IMR-90 (cell line): ENCODE measurements around the gene ARHGEF4. TPM values are rescaled to one million over a fixed set of nuclear protein-coding genes. Genes with fewer than 3 reads are reported as not detected.

Source experiments
- ATAC-seq: fragments of 200-7000 bp; cut with Tn5 transposase; 2 replicates; pipeline ENCODE4 v1.9.1; 2020; ENCODE audit warnings: low read depth, mild to moderate bottlenecking, moderate library complexity
- BruUV-seq: library from RNA; stranded (reverse); fragments of 400-500 nt; replicated peaks from 2 replicates; lab custom pipeline; 2021; lab: Mats Ljungman, UMichigan
- CTCF ChIA-PET: fragments of 300-600 bp; formaldehyde crosslinking; extraction: SDS; loops from one replicate; lab custom pipeline; 2021; ENCODE audit warnings: antibody characterized with exemption; lab: Yijun Ruan, JAX
- POLR2A ChIA-PET: fragments of 300-600 bp; sonication (Branson Sonifier 250); formaldehyde crosslinking; loops from one replicate; lab custom pipeline; 2022; ENCODE audit warnings: antibody characterized with exemption; ENCODE audit not compliant: unreplicated experiment; lab: Charles Lee
- DNase-seq: peaks from one replicate; pipeline ENCODE4 v3.0.0; 2013
- H2AFZ ChIP-seq: replicated peaks from 2 replicates; pipeline ENCODE3; 2013; ENCODE audit warnings: low read length, mild to moderate bottlenecking; ENCODE audit not compliant: poor library complexity
- H2AK5ac ChIP-seq: 2 replicates; pipeline ENCODE4 v1.6.1; 2013; ENCODE audit warnings: low read depth, low read length, inconsistent platforms
- H2AK9ac ChIP-seq: replicated peaks from 2 replicates; pipeline ENCODE3; 2013; ENCODE audit warnings: mild to moderate bottlenecking, low read depth, low read length, moderate library complexity; ENCODE audit not compliant: poor library complexity
- H2BK120ac ChIP-seq: 2 replicates; pipeline ENCODE4 v1.6.1; 2013; ENCODE audit warnings: low read depth, low read length, inconsistent platforms
- H2BK15ac ChIP-seq: 3 replicates; pipeline ENCODE4 v1.6.1; 2013; ENCODE audit warnings: low read depth, low read length, inconsistent platforms
- H2BK20ac ChIP-seq: 2 replicates; pipeline ENCODE4 v1.6.1; 2013; ENCODE audit warnings: low read depth, mild to moderate bottlenecking, inconsistent platforms, low read length, moderate library complexity
- H2BK5ac ChIP-seq: 2 replicates; pipeline ENCODE4 v1.6.1; 2013; ENCODE audit warnings: mild to moderate bottlenecking, low read depth, low read length, inconsistent platforms; ENCODE audit not compliant: poor library complexity, severe bottlenecking
- H3K14ac ChIP-seq: replicated peaks from 2 replicates; pipeline ENCODE4 v1.6.1; 2013; ENCODE audit warnings: low read depth, low read length, inconsistent platforms
- H3K18ac ChIP-seq: 2 replicates; pipeline ENCODE4 v1.6.1; 2013; ENCODE audit warnings: low read depth, low read length, control low read depth
- H3K23ac ChIP-seq: 2 replicates; pipeline ENCODE4 v1.6.1; 2013; ENCODE audit warnings: low read depth, low read length, inconsistent platforms
- H3K27ac ChIP-seq: 2 replicates; pipeline ENCODE4 v1.5.1; 2013; ENCODE audit warnings: mild to moderate bottlenecking, control low read depth, low read length; ENCODE audit not compliant: insufficient read depth
- H3K27me3 ChIP-seq: 2 replicates; pipeline ENCODE4 v1.6.1; 2013; ENCODE audit warnings: low read length; ENCODE audit not compliant: control insufficient read depth, insufficient read depth
- H3K36me3 ChIP-seq: 2 replicates; pipeline ENCODE4 v1.6.1; 2013; ENCODE audit warnings: low read length, mixed read lengths; ENCODE audit not compliant: control insufficient read depth, insufficient read depth
- H3K4ac ChIP-seq: 2 replicates; pipeline ENCODE4 v1.6.1; 2013; ENCODE audit warnings: low read depth, low read length, inconsistent platforms
- H3K4me1 ChIP-seq: 2 replicates; pipeline ENCODE4 v1.6.1; 2013; ENCODE audit warnings: low read length, mixed read lengths; ENCODE audit not compliant: control insufficient read depth, insufficient read depth
- H3K4me2 ChIP-seq: 2 replicates; pipeline ENCODE4 v1.6.1; 2013; ENCODE audit warnings: low read depth, mild to moderate bottlenecking, control low read depth, low read length, moderate library complexity
- H3K4me3 ChIP-seq: 2 replicates; pipeline ENCODE4 v1.5.1; 2013; ENCODE audit warnings: low read depth, mild to moderate bottlenecking, control low read depth, low read length, moderate library complexity; ENCODE audit not compliant: insufficient read depth
- H3K56ac ChIP-seq: 2 replicates; pipeline ENCODE4 v1.6.1; 2013; ENCODE audit warnings: low read length, inconsistent platforms; ENCODE audit not compliant: insufficient read depth; ENCODE audit errors: extremely low read depth
- H3K79me1 ChIP-seq, 2 experiments: 2 replicates each; pipeline ENCODE4 v1.6.1; 2013; ENCODE audit warnings: low read length in 2 of 2, inconsistent platforms in 1 of 2, low read depth in 1 of 2
- H3K9ac ChIP-seq: 2 replicates; pipeline ENCODE4 v1.6.1; 2013; ENCODE audit warnings: low read depth, low read length, control low read depth
- H3K9me1 ChIP-seq: 2 replicates; pipeline ENCODE4 v1.6.1; 2013; ENCODE audit warnings: low read length, inconsistent platforms; ENCODE audit not compliant: insufficient read depth
- H3K9me3 ChIP-seq: 2 replicates; pipeline ENCODE4 v1.6.1; 2013; ENCODE audit warnings: low read length; ENCODE audit not compliant: control insufficient read depth, insufficient read depth
- H4K20me1 ChIP-seq: 2 replicates; pipeline ENCODE4 v1.6.1; 2013; ENCODE audit warnings: low read length, inconsistent platforms; ENCODE audit not compliant: insufficient read depth
- H4K5ac ChIP-seq: 2 replicates; pipeline ENCODE4 v1.6.1; 2013; ENCODE audit warnings: mild to moderate bottlenecking, low read depth, low read length, control low read depth
- H4K8ac ChIP-seq, 2 experiments: 2 replicates each; pipeline ENCODE4 v1.6.1; 2013; ENCODE audit warnings: low read depth in 2 of 2, low read length in 2 of 2, control low read depth in 1 of 2, inconsistent platforms in 1 of 2
- H4K91ac ChIP-seq: 2 replicates; pipeline ENCODE4 v1.6.1; 2013; ENCODE audit warnings: low read depth, low read length, inconsistent platforms; ENCODE audit not compliant: insufficient read depth
- CEBPB ChIP-seq: IDR thresholded peaks from 2 replicates; pipeline ENCODE4 v1.6.1; 2012; ENCODE audit warnings: low read depth, low read length, improper control_type of control experiment
- MAFK ChIP-seq: IDR thresholded peaks from 2 replicates; pipeline ENCODE4 v1.6.1; 2012; ENCODE audit warnings: low read depth, low read length, improper control_type of control experiment
- MXI1 ChIP-seq: IDR thresholded peaks from 2 replicates; pipeline ENCODE4 v1.6.1; 2012; ENCODE audit warnings: low read depth, mild to moderate bottlenecking, low read length, moderate library complexity, borderline replicate concordance
- NFE2L2 ChIP-seq: fragments of 150-350 bp; IDR thresholded peaks from 2 replicates; pipeline ENCODE4 v1.6.1; 2016; ENCODE audit warnings: low read depth, mild to moderate bottlenecking, low read length
- RFX5 ChIP-seq: IDR thresholded peaks from 2 replicates; pipeline ENCODE4 v1.8.0; 2012; ENCODE audit warnings: low read depth, mild to moderate bottlenecking, low read length, moderate library complexity
- WGBS, 2 experiments: methylation state at CpG; one replicate each; pipeline versions ENCODE4 v1.1.5 to v1.1.7; 2013; ENCODE audit warnings: missing lambda C conversion rate in 2 of 2; ENCODE audit not compliant: insufficient read length in 1 of 2; ENCODE audit errors: extremely low coverage in 2 of 2; 5-methylcytosine and 5-hydroxymethylcytosine counted together
- dilution Hi-C: fragments of 300-500 bp; cut with HindIII; formaldehyde crosslinking; loops from one replicate; pipeline ENCODE4 v1.14.3; 2018; ENCODE audit warnings: low sequenced_read_pairs; ENCODE audit not compliant: unreplicated experiment
- in situ Hi-C: fragments of 300-500 bp; cut with MboI; formaldehyde crosslinking; loops from 3 replicates; pipeline ENCODE4 v1.14.3; 2019; ENCODE audit warnings: low sequenced_read_pairs, inconsistent platforms, mixed read lengths
- intact Hi-C: fragments of 100-400 bp; cut with micrococcal nuclease; formaldehyde crosslinking; loops from 2 replicates; pipeline ENCODE4 v1.10.0; 2022
- polyA plus RNA-seq, 3 experiments: library from polyadenylated mRNA; depleted of rRNA; stranded (reverse); fragments of >200 nt; gene quantifications; 2 replicates each; pipeline ENCODE4 v1.2.3, GENCODE V29; 2012; ENCODE audit warnings: low replicate concordance in 1 of 3
- total RNA-seq: library from RNA; depleted of rRNA; stranded (reverse); fragments of >200 nt; gene quantifications from 2 replicates; pipeline ENCODE4 v1.2.3, GENCODE V29; 2012
- TF ChIP-seq, protein P1 (sequence below): conservative IDR thresholded peaks from 2 replicates; pipeline ENCODE4 v1.5.1; 2012; ENCODE audit warnings: mild to moderate bottlenecking, low read depth, low read length, improper control_type of control experiment

ARHGEF4 gene
- total and polyA plus RNA-seq, 2 of the 4 experiments (the other 2 are of a cell fraction), result 2.7 to 5.0 TPM

DNA sequence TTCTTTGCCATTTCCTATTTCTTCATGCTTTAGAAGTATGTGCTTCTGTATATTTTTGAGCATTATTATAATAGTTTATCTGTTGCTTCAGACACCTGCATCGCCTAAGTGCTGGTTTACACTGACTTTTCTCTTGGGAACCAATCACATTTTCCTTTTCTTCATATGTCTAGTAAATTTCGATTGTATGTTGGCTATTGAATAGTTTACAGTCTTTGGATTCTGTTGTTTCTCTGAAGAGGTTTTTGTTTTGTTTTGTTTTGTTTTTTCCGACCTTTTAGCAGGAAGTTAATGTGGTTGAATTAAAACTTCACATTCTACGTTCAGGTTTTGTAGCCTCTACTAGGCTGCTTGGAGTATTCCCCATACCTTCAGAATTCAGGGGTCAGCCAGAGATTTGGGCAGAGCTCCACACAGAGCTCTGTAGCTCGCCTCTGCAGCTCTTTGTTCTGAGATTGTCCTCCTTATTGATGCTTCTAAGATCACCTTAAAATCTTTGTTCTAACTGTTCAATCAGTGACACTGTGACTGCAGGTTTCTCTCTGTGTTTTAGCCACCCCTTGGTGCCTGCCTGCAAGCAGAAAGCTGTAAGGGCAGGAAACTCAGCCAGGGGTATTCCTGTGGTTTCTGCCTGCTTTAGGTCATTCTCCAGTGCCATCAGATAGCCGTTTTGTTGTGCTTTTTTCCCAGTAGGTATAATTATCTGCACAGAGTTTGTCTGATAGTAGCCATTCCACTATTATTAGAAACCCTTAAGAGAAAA, 173.2 kb downstream of the ARHGEF4 start:
- no peaks in the 10 kb centered on the region for H3K9me3 ChIP-seq
- H2BK15ac ChIP-seq, result no peak overlapping the region
- H3K79me1 ChIP-seq, result no peaks in the 10 kb centered on the region
- ChIA-PET CTCF (no interaction called here), POLR2A (no interaction called here)
- no peak overlapping the region for H3K27ac ChIP-seq
- no peak overlapping the region for H2BK20ac ChIP-seq
- no peak overlapping the region for H2AK5ac ChIP-seq
- no peak overlapping the region for H2AK9ac ChIP-seq
- in situ Hi-C loops (no loop called here), dilution Hi-C loops (no loop called here), intact Hi-C loops (no loop called here)
- no peak overlapping the region for H3K14ac ChIP-seq
- H3K4me3 ChIP-seq, result no peak overlapping the region
- ATAC-seq, result no peak
- DNase-seq, result no peak
- H3K4me2 ChIP-seq, result no peak overlapping the region
- H4K5ac ChIP-seq, result no peak overlapping the region
- H3K56ac ChIP-seq, result no peak overlapping the region
- H2BK120ac ChIP-seq, result no peak overlapping the region
- H3K23ac ChIP-seq, result no peak overlapping the region
- no peak overlapping the region for H3K4ac ChIP-seq
- H4K20me1 ChIP-seq, result no peaks in the 10 kb centered on the region
- WGBS, 2 experiments, result no CpG with 5 or more reads among the region's 6 CpGs
- TF ChIP-seq MXI1 (no peak), CEBPB (no peak), NFE2L2 (no peak), MAFK (no peak), RFX5 (no peak)
- TF ChIP-seq, protein P1, sequence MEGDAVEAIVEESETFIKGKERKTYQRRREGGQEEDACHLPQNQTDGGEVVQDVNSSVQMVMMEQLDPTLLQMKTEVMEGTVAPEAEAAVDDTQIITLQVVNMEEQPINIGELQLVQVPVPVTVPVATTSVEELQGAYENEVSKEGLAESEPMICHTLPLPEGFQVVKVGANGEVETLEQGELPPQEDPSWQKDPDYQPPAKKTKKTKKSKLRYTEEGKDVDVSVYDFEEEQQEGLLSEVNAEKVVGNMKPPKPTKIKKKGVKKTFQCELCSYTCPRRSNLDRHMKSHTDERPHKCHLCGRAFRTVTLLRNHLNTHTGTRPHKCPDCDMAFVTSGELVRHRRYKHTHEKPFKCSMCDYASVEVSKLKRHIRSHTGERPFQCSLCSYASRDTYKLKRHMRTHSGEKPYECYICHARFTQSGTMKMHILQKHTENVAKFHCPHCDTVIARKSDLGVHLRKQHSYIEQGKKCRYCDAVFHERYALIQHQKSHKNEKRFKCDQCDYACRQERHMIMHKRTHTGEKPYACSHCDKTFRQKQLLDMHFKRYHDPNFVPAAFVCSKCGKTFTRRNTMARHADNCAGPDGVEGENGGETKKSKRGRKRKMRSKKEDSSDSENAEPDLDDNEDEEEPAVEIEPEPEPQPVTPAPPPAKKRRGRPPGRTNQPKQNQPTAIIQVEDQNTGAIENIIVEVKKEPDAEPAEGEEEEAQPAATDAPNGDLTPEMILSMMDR, result no peak
- H3K18ac ChIP-seq, result no peak overlapping the region
- no peak overlapping the region for H2AFZ ChIP-seq
- H3K27me3 ChIP-seq, result peaks cover 13% of the 10 kb centered on the region
- H4K91ac ChIP-seq, result no peak overlapping the region
- BruUV-seq, result no TSS peak
- no peak overlapping the region for H3K9ac ChIP-seq
- H3K9me1 ChIP-seq, result no peaks in the 10 kb centered on the region
- no peaks in the 10 kb centered on the region for H3K36me3 ChIP-seq
- no peak overlapping the region for H4K8ac ChIP-seq
- no peaks in the 10 kb centered on the region for H3K4me1 ChIP-seq
- no peak overlapping the region for H2BK5ac ChIP-seq
